ENCODE data around the gene SETBP1. TPM values are rescaled to one million over a fixed set of nuclear protein-coding genes. Genes with fewer than 3 reads are reported as not detected.

The SETBP1 gene
- total RNA-seq, 2 donors from 2014 or later = 59.5 to 76.9 TPM

DNA sequence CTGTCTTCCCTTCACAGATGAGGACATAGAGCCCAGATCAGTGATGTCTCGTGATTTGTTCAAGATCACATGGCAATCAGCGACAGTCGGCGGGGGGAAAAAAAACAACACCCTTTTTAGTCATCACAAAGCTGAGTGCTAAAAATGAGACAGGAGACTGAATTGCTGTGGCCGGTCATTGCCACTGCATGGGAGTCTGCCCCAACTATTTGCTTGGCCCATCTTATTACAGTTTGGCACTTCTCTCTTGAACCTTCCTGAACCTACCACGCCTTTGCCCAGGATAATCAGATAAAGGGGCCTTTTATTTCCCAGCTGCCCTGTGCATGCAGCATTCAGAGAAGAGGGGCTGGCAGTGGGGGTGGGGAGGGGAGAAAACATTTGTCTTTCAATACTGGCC is 42.7 kb downstream of the SETBP1 start:
- DNase-seq (ENCODE audit: low spot score) = no peak
- intact Hi-C loops (cut with DNase I) = no loop called here

DNA sequence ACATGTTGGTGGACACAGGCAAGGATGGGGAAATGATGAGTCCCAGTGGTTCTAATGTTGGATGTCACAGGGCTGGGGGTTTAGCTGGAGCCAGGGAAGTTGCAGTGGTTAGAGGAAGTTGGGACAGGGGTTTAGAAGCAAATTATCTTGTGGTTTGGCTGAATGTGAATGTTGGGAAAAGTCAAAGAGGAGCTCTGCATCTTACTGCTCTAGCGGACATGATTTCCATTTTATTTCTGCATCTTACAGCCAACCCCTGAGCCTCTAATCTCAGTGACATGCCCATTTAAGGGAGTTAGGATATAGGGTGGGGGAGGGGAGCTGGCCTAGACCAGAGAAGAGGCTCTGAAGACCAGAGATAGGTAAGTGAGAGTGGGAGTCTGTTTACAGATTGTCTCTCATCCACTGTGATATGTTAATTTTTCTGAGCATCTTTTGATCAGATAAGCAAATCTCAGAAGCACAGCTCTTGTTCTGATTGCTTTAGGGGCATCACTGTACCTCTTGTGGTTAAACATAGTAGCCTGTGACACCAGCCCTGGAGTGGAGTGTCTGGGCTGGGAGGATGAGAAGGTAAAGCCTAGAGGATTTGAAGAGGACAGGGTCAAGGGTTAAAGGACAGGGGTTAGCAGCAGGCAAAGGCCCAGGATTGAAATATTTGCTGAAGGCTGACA is 43.6 kb downstream of the SETBP1 start:
- intact Hi-C loops (cut with DNase I) = no loop called here
- DNase-seq (ENCODE audit: low spot score) = no peak

DNA sequence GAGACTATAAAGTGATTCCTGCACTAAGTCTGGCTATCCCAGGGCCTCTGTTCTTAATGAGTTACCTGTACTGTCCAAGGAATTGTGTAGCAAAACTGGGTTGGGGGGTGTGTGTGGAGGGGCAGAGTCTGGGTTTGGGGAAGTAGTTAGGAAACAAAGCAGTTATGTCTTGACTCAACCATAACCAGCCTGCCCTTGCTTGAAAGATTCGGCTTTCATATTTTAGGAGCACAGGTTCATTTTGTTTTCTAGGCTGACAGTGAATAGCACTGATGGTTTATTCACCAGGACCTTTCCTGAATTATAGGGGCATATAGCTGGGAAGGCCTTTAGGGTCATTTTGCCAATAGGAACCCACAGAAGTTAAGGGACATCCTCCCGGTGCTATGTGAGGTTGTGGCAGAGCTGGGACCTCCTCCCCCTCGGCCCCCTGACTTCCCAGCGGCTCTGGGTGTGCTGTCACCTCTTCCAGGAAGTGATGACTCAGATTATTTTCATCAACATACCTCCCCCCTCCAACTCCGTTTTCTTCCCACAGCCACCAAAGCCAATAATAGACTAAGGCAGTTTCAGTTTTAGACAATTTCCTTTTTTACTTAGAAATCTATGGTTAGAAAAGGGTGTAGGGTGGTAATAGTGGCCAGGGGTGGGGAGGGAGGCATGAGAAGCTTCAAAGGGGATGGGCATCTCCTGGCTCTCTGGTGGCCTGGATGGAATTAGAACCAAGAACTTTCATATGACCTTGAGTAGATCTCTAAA is 44.8 kb downstream of the SETBP1 start:
- intact Hi-C loops (cut with DNase I) = no loop called here
- DNase-seq (ENCODE audit: low spot score) = peak; percentile 83

DNA sequence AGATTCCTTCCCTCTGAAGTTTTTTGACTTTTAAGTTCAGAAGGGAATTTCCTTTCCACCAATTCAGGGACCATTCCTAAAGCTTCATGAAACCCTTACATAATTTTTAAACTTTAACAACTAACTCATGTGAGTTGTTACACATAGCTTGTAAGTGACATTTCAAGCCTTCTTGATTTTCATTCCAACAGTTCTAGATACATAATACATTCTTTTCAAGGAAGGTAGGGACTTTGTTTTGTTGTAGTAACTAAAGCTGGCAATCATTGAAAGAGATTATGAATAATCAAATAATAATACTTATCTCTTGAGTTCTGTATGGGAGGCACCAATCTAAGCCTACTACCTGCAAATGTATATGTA is 45.4 kb downstream of the SETBP1 start:
- no peak for DNase-seq (ENCODE audit: low spot score)
- intact Hi-C loops (cut with DNase I) = no loop called here

DNA sequence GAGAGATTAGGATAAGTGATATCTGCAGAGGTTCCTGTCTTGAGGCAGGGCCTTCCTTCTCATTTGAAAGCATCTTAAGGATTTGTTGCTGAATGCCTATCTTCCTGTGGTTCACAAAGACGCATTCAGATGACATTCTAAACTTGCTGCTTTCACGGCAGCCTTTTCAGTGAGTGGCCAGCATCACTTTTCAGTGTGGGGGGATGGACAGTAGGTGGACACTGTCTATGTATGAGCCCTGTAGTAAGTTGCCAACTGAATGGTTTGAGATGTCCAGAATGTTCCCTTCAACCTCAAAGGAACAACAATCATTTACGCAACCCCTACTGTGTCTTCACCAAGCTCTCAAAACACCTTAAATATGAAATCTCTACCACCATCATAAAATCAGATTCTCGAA is 46.6 kb downstream of the SETBP1 start:
- DNase-seq (ENCODE audit: low spot score) = no peak
- intact Hi-C loops (cut with DNase I) = no loop called here

DNA sequence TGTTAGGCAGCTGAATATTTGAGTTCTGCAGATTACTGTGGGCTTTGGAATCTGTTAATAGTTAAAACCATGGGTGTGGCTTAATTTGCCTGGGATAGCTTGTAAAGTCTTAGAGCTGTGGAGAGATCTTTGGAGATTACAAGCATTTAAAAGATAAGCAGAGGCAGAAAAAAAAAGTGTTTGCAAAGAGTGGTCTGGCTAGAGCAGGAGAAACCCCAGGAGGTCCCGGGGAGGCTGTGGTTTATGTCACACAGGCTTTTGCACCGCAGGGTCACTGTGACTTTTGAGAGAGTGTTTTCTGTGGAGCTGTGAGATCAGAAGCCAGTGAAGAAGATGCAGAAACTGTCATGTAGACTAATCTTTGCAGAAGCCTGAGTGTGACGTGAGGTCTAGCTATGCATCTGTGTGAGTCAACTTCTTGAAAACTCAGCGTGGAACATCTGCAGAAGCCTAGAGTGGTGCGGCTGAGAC is 49.0 kb downstream of the SETBP1 start:
- intact Hi-C loops (cut with DNase I) = loop anchor here in 1 of 2 donors (10.0 kb wide), 1 partner anchor 45 kb away; the partner anchor contains the start of gene SETBP1
- DNase-seq (ENCODE audit: low spot score) = no peak

DNA sequence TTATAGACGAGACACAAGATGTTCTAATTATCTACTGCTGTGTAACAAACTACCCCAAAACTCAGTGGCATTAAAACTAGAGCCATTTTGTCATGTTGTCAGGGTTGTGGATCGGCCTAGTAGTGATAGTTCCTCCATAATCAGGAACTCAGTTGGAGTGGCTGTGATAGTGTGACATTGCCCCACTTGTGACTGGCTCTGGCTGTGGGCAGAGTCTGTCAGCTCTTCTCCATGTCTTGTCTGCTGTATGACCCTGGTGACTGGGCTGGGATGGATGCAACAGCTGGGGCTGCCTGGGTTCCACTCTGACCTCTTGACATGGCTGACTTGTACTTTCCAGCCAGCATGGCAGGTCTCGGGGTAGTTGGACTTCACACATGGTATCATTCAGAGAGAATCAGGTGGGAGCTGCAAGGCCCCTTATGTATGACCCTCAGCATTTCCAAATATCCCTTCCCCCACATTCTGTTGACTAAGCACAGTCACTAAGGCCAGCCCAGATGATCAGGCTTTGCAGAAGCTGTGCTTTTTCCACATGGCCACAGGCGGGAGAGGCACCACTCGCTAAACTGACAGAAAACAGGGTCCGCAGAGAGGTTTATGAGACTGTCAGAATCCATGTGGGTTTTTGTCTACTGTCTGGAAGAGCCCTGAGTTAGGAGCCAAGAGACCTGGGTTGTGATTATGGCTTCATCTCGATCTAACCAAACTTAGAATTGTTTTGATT is 50.3 kb downstream of the SETBP1 start:
- intact Hi-C loops (cut with DNase I) = loop anchor here in 1 of 2 donors (10.0 kb wide), 1 partner anchor 46 kb away; the partner anchor contains the start of gene SETBP1
- no peak for DNase-seq (ENCODE audit: low spot score)

DNA sequence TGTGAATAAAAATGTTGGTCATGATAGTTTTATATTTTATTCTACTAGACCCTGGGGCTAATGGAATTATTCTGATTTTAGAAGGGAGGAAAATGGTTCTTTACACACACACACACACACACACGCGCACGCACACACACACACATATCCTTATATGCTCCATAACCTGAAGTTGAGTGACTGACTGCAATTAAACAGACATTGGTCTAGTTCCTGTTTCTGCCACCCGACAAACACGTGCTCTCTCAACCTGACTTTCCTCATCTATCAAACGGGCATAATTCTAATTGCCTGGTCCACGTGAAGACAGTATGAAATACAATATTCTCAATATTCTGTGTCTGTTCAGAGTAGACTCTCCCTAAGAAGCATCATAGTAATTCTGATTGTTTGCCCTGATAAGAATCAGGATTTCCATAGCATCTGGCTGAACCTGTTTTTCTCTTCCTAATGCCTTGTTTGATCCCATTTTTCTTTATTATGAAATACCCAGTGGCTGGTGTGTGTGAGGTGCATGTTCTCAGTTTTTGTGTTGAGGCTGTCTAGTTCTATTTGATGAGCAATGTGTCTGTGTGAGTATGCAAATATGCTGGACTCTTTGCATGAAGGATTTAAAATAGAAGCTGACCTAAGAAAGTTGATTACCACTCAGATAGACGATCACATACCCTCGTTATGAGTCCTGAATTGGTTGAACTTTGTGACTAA is 51.0 kb downstream of the SETBP1 start:
- intact Hi-C loops (cut with DNase I) = loop anchor here in 1 of 2 donors (10.0 kb wide), 1 partner anchor 47 kb away; the partner anchor contains the start of gene SETBP1
- DNase-seq (ENCODE audit: low spot score) = no peak

DNA sequence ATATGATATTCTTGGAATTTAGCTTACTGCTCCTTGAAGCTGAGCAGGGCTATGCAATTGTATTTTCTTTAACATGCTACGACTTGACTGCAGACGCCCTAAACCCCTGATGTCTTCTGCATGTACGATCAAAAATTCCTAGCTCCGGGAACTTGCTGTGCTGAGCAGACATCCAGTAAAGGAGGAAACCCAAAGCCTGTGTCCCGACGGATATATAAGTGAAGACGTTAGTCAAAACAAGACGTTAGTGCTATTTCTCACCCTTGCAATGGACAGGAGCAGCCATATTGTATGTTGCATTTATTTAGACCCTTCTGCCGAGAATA is 51.5 kb downstream of the SETBP1 start:
- intact Hi-C loops (cut with DNase I) = loop anchor here in 1 of 2 donors (10.0 kb wide), 1 partner anchor 47 kb away; the partner anchor contains the start of gene SETBP1
- DNase-seq (ENCODE audit: low spot score) = no peak

DNA sequence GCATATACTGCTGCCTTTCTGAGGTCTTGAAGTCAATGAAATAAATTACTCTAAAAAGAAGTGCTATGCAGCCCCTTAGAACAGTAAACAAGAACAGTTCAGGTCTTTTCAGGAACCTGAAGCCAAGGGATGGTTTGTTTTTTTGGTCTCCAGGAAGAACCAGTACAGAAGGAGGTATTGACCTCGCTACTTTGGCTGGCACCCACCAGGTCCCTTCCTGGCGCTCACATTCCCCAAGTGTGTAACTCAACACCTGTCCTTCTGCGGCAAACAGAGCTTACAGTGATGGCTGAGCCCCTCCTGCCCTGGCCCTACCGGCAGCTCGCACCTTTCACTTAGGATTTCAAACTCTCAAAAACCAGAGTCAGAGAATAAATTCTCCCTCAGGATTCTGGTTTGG is 51.9 kb downstream of the SETBP1 start:
- no peak for DNase-seq (ENCODE audit: low spot score)
- intact Hi-C loops (cut with DNase I) = loop anchor here in 1 of 2 donors (10.0 kb wide), 1 partner anchor 48 kb away; the partner anchor contains the start of gene SETBP1

DNA sequence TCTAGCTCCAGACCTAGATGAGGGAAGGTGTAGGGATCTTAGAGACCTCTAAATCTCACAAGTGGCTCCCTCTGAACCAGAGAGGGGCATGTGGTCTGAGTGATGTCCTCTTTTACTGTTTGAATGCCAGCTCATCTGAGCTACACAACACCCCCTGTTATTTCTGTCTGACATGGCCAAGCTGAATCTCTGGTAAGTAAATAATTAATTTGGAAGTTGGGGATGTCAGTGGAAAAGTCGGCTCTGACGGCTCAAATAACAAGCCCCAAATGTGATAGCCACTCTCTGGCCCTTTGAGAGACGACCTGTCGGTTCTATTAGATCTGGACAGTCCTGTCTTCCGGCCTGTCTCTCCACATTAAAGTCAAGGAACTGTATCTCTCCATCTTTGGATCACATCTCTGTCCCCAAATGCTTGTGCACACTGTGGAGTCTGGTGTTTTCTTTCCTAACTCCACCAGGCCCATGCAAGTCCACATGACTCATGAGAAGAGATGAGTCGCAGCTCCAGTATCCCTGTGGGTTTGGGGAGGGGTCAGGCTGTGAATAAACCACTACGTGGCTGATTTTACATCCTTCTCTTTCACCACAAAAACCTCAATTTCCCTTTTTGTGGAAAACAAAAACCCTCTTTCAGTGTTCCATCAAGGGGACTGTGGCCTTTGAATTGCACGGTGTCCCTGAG is 52.5 kb downstream of the SETBP1 start:
- no peak for DNase-seq (ENCODE audit: low spot score)
- intact Hi-C loops (cut with DNase I) = loop anchor here in 1 of 2 donors (10.0 kb wide), 1 partner anchor 48 kb away; the partner anchor contains the start of gene SETBP1

DNA sequence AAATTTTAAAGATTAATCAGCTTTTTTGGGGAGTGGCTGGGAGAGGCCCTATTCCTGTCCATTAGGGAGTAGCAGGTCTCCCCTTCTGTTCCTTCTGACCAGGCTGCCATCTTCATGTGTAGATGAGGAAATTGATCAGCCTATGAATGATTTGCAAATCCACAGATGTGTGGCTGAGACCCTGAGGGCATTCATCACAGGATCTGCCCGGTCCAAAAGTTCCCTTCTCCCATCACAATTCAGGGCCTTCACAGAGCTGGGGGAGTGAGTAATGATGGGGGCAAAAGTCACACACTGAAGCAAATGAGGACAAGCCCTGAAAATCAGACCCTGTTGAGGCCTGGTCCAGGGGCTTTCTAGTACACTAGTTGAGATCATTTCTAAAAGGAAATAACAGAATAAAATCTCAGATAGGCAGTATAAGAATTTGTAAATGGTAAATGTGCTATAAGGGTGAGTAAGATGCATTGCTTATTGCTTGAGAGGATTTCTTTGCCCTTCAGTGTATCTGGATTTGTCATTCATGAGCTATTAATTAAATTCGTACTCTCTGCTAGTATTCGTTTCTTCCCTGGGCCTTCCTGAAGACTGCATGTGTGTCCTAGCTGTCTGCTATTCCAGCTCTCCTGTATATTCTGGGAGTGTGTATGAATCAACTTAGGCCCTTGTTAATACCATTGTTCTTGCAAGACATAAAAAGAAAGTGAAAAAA is 53.2 kb downstream of the SETBP1 start:
- intact Hi-C loops (cut with DNase I) = loop anchor here in 1 of 2 donors (10.0 kb wide), 1 partner anchor 49 kb away; the partner anchor contains the start of gene SETBP1

DNA sequence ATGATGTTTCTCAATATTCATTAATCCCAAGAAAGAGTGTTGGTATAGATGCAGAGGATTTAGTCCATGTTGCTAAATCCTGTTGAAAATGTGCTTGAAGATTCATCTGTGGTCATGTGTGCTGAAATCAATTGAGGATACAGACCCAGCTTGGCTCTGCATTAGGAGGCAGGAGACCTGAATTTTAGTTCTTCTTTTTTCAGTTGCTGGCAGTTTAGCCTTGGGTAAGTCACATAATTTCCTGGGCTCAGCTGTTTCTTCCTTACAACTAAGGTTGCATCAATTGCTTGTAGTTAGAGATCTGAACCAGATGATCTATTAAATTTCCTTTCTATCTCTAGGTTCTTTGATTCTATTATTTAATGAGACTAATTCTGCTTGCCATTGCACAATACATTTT is 54.4 kb downstream of the SETBP1 start:
- no peak for DNase-seq (ENCODE audit: low spot score)
- intact Hi-C loops (cut with DNase I) = loop anchor here in 1 of 2 donors (10.0 kb wide), 1 partner anchor 50 kb away; the partner anchor contains the start of gene SETBP1

More for the DNA sequence above, 53.2 kb downstream of the SETBP1 start:
- no peak for DNase-seq (ENCODE audit: low spot score)

DNA sequence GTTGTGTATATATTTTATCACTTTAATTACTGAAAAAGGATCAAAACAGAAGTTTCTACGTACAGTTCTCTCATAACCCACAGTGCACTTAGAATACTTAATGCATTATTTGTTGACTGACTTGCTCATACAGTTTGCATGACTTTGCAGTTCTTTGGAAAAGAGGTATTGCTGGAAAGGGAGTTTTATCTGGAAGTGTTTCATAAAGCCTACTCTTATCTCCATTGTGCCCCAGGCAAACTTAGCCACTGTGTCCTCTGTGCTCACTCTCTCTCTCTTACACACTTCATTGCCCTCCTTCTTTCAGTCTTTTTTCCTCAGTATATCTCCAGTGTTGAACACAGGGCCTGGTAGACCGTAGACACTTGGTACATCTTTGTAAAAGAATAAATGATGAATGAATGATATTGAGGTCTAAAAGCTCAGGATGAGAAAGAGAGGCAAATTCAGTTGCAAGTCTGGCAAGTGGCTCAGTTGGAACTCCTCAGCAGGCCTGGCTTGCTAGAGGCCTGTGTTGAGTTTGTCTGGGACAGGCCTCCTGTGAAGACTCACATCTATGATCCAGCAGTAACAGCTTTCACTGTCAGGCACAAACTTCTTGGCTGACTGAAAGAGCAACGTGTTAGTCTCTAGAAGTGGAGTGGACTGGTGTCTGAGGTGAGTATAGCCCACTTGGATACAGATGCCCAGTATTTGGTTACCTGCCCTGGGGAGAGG is 56.1 kb downstream of the SETBP1 start:
- intact Hi-C loops (cut with DNase I) = loop anchor here in 1 of 2 donors (10.0 kb wide), 1 partner anchor 52 kb away; the partner anchor contains the start of gene SETBP1
- DNase-seq (ENCODE audit: low spot score) = no peak

DNA sequence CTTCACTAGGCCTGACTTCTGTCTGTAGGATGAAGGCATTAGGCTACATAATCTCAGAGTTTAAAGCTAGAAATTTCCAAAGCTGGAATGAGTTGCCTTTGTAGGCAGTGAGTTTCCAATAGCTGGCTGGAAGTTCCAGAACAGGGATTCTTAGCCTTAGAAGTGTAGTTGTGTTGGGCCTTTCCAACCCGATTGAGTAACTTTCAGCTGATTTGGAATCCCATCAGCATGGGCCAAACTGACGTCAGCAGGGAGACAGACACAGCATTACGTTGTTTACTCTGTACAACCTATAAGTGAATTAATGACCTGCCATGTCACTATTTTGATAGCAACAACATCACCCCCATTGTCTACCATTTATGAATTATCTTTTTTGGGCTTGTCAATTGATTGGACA is 56.9 kb downstream of the SETBP1 start:
- intact Hi-C loops (cut with DNase I) = loop anchor here in 1 of 2 donors (10.0 kb wide), 1 partner anchor 53 kb away; the partner anchor contains the start of gene SETBP1
- DNase-seq (ENCODE audit: low spot score) = no peak

DNA sequence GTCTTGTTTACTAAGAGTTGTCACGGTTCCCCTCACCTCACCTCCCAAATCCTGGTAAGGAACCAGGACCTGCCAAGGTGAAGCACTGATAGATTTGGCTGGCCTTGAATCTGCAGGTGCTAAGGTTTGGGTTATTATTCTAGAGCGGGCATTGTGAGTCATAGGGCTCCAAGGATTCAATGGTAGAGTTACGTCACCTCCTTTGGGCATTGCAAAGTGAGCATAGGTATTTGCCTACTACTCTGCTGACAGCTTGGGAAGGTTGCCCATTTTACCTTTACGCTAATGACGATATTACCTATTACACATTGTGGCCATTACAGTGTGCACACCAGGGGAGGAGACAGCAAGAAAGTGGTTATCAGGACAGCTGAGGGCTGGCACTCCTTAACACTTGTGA is 59.3 kb downstream of the SETBP1 start:
- DNase-seq (ENCODE audit: low spot score) = no peak
- intact Hi-C loops (cut with DNase I) = loop anchor here in 1 of 2 donors (10.0 kb wide), 1 partner anchor 55 kb away; the partner anchor contains the start of gene SETBP1

DNA sequence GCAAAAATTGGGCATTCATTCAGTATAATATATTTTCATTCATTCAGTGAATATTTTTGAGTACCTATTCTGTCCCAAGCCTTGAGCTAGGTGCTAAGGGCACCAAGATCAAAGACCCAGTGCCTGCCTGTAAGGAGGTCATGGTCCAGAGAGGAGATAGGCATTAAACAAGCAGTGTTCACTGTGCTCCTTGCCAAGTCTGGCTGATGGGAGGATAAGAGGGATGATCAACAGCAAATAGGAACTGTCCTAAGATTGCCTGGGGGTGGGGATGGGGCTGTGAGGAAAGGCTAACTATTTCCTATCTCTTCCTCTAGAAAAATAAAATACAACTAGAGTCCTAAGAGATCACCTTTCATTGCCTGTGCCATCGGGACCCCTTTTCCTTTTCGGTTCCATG is 60.4 kb downstream of the SETBP1 start:
- no peak for DNase-seq (ENCODE audit: low spot score)
- intact Hi-C loops (cut with DNase I) = no loop called here

Measured in posterior vena cava (tissue), 2 donors.